ENCODE data around the gene ZSWIM1. TPM values are rescaled to one million over a fixed set of nuclear protein-coding genes. Genes with fewer than 3 reads are reported as not detected.

Gene ZSWIM1
- total RNA-seq, 1 experiment from 2014 or later = 17.4 TPM

GRCh38 chr20:45892049-45892825 is 11.2 kb downstream of the ZSWIM1 start:
- TF ChIP-seq FOXK1 (CRISPR knock-in tag; IDR thresholded peaks at IDR 0.05) = 0 out of 2 replicates have a peak, but pooled peaks have one; percentile 24
- TF ChIP-seq SMAD4 (CRISPR knock-in tag; IDR thresholded peaks at IDR 0.05) = no peak
- no peak for ATAC-seq
- no peak overlapping the region for H3K27ac Mint-ChIP-seq
- ChIA-PET CTCF (interaction anchor here (1.3 to 3.0 kb wide), 3 partner anchors 50 to 120 kb away, joined by 3 to 15 read pairs (median 10); no protein-coding TSS in a partner anchor), POLR2A (interaction anchor here (0.8 to 1.2 kb wide), 2 partner anchors 11 to 68 kb away, joined by 3 to 4 read pairs; partner anchors contain the start of gene ZSWIM1)
- H3K27me3 Mint-ChIP-seq (ENCODE audit: low read depth) = no peaks in the 10 kb centered on the region; the same call in 1 of the 2 replicates
- peaks cover 8% of the 10 kb centered on the region for H3K36me3 Mint-ChIP-seq
- peaks cover 12% of the 10 kb centered on the region for H3K4me1 Mint-ChIP-seq
- H3K9me3 Mint-ChIP-seq = no peaks in the 10 kb centered on the region
- DNase-seq (ENCODE audit: low spot score) = no peak
- H3K4me3 Mint-ChIP-seq = peak overlapping the region; percentile 87

GRCh38 chr20:45892828-45893500 is 11.9 kb downstream of the ZSWIM1 start:
- TF ChIP-seq RELA (CRISPR knock-in tag; IDR thresholded peaks at IDR 0.05; ENCODE audit: borderline replicate concordance) = no peak
- TF ChIP-seq, protein P1, sequence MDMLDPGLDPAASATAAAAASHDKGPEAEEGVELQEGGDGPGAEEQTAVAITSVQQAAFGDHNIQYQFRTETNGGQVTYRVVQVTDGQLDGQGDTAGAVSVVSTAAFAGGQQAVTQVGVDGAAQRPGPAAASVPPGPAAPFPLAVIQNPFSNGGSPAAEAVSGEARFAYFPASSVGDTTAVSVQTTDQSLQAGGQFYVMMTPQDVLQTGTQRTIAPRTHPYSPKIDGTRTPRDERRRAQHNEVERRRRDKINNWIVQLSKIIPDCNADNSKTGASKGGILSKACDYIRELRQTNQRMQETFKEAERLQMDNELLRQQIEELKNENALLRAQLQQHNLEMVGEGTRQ (CRISPR knock-in tag; IDR thresholded peaks at IDR 0.05) = peak; percentile 34; the same call in 1 of the 2 replicates
- ChIA-PET CTCF (interaction anchor here (2.5 kb wide), 1 partner anchor 69 kb away, joined by 10 read pairs; no protein-coding TSS in a partner anchor), POLR2A (interaction anchor here (0.6 to 1.2 kb wide), 3 partner anchors 12 to 497 kb away, joined by 3 to 5 read pairs (median 4); partner anchors contain the start of gene ZSWIM1)
- DNase-seq (ENCODE audit: low spot score) = no peak
- H3K9me3 Mint-ChIP-seq = no peaks in the 10 kb centered on the region
- no peak overlapping the region for H3K27ac Mint-ChIP-seq
- H3K36me3 Mint-ChIP-seq = peaks cover 15% of the 10 kb centered on the region
- peak overlapping the region; percentile 87 for H3K4me3 Mint-ChIP-seq
- no peaks in the 10 kb centered on the region; the same call in 1 of the 2 replicates for H3K27me3 Mint-ChIP-seq (ENCODE audit: low read depth)
- no peak for ATAC-seq
- peaks cover 12% of the 10 kb centered on the region for H3K4me1 Mint-ChIP-seq

GRCh38 chr20:45893831-45894230 is 12.8 kb downstream of the ZSWIM1 start:
- H3K27me3 Mint-ChIP-seq (ENCODE audit: low read depth) = no peaks in the 10 kb centered on the region; the same call in 1 of the 2 replicates
- CTCF ChIA-PET = no interaction called here
- H3K27ac Mint-ChIP-seq = no peak overlapping the region
- H3K36me3 Mint-ChIP-seq = peaks cover 17% of the 10 kb centered on the region
- no peak overlapping the region for H3K4me3 Mint-ChIP-seq
- DNase-seq (ENCODE audit: low spot score) (no peak), ATAC-seq (no peak)
- H3K9me3 Mint-ChIP-seq = no peaks in the 10 kb centered on the region
- POLR2A ChIA-PET = no interaction called here
- TF ChIP-seq ATF6 (CRISPR knock-in tag; IDR thresholded peaks at IDR 0.05) = no peak
- TF ChIP-seq, protein P2, sequence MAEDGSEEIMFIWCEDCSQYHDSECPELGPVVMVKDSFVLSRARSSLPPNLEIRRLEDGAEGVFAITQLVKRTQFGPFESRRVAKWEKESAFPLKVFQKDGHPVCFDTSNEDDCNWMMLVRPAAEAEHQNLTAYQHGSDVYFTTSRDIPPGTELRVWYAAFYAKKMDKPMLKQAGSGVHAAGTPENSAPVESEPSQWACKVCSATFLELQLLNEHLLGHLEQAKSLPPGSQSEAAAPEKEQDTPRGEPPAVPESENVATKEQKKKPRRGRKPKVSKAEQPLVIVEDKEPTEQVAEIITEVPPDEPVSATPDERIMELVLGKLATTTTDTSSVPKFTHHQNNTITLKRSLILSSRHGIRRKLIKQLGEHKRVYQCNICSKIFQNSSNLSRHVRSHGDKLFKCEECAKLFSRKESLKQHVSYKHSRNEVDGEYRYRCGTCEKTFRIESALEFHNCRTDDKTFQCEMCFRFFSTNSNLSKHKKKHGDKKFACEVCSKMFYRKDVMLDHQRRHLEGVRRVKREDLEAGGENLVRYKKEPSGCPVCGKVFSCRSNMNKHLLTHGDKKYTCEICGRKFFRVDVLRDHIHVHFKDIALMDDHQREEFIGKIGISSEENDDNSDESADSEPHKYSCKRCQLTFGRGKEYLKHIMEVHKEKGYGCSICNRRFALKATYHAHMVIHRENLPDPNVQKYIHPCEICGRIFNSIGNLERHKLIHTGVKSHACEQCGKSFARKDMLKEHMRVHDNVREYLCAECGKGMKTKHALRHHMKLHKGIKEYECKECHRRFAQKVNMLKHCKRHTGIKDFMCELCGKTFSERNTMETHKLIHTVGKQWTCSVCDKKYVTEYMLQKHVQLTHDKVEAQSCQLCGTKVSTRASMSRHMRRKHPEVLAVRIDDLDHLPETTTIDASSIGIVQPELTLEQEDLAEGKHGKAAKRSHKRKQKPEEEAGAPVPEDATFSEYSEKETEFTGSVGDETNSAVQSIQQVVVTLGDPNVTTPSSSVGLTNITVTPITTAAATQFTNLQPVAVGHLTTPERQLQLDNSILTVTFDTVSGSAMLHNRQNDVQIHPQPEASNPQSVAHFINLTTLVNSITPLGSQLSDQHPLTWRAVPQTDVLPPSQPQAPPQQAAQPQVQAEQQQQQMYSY (CRISPR knock-in tag; IDR thresholded peaks at IDR 0.05) = no peak
- TF ChIP-seq, protein P3, sequence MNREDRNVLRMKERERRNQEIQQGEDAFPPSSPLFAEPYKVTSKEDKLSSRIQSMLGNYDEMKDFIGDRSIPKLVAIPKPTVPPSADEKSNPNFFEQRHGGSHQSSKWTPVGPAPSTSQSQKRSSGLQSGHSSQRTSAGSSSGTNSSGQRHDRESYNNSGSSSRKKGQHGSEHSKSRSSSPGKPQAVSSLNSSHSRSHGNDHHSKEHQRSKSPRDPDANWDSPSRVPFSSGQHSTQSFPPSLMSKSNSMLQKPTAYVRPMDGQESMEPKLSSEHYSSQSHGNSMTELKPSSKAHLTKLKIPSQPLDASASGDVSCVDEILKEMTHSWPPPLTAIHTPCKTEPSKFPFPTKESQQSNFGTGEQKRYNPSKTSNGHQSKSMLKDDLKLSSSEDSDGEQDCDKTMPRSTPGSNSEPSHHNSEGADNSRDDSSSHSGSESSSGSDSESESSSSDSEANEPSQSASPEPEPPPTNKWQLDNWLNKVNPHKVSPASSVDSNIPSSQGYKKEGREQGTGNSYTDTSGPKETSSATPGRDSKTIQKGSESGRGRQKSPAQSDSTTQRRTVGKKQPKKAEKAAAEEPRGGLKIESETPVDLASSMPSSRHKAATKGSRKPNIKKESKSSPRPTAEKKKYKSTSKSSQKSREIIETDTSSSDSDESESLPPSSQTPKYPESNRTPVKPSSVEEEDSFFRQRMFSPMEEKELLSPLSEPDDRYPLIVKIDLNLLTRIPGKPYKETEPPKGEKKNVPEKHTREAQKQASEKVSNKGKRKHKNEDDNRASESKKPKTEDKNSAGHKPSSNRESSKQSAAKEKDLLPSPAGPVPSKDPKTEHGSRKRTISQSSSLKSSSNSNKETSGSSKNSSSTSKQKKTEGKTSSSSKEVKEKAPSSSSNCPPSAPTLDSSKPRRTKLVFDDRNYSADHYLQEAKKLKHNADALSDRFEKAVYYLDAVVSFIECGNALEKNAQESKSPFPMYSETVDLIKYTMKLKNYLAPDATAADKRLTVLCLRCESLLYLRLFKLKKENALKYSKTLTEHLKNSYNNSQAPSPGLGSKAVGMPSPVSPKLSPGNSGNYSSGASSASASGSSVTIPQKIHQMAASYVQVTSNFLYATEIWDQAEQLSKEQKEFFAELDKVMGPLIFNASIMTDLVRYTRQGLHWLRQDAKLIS (CRISPR knock-in tag; IDR thresholded peaks at IDR 0.05; ENCODE audit: borderline replicate concordance) = no peak
- no peak for TF ChIP-seq SMAD4 (CRISPR knock-in tag; IDR thresholded peaks at IDR 0.05)
- H3K4me1 Mint-ChIP-seq = peaks cover 12% of the 10 kb centered on the region

Data from WTC11 (cell line).